HAP-1 (cell line): ENCODE data around the gene CHCHD5.
"Not testable (repeated sequence)": the region's sequence is repeated elsewhere in the genome, so short reads cannot be mapped to it uniquely, and the experiment has no call there.

ENCODE experiments used
- DNase-seq, 2 experiments: peaks; one replicate each; pipeline ENCODE4 v3.0.0-alpha.2; 2016 to 2020; ENCODE audit warnings: low spot score in 2 of 2
- H3K27me3 ChIP-seq: fragments of 250-450 bp; sonication (Bioruptor Pico); 2 replicates; pipeline ENCODE4 v1.5.1; 2020; ENCODE audit warnings: low read depth, mild to moderate bottlenecking, moderate library complexity
- H3K36me3 ChIP-seq: fragments of 250-450 bp; sonication (Bioruptor Pico); replicated peaks from 2 replicates; pipeline ENCODE4 v1.5.1; 2020; ENCODE audit warnings: mild to moderate bottlenecking
- H3K4me1 ChIP-seq: fragments of 250-450 bp; sonication (Bioruptor Pico); 2 replicates; pipeline ENCODE4 v1.5.1; 2020; ENCODE audit warnings: mild to moderate bottlenecking
- H3K4me3 ChIP-seq: fragments of 250-450 bp; sonication (Bioruptor Pico); 2 replicates; pipeline ENCODE4 v1.5.1; 2020; ENCODE audit warnings: mild to moderate bottlenecking, moderate library complexity
- H3K9me3 ChIP-seq: fragments of 250-450 bp; sonication (Bioruptor Pico); 2 replicates; pipeline ENCODE4 v1.5.1; 2020; ENCODE audit warnings: mild to moderate bottlenecking, moderate library complexity
- in situ Hi-C: fragments of 300-500 bp; cut with MboI; formaldehyde crosslinking; loops from 3 replicates; pipeline ENCODE4 v1.14.3; 2020; ENCODE audit warnings: low sequenced_read_pairs, inconsistent platforms, mixed read lengths

CHCHD5 gene, protein sequence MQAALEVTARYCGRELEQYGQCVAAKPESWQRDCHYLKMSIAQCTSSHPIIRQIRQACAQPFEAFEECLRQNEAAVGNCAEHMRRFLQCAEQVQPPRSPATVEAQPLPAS

DNA sequence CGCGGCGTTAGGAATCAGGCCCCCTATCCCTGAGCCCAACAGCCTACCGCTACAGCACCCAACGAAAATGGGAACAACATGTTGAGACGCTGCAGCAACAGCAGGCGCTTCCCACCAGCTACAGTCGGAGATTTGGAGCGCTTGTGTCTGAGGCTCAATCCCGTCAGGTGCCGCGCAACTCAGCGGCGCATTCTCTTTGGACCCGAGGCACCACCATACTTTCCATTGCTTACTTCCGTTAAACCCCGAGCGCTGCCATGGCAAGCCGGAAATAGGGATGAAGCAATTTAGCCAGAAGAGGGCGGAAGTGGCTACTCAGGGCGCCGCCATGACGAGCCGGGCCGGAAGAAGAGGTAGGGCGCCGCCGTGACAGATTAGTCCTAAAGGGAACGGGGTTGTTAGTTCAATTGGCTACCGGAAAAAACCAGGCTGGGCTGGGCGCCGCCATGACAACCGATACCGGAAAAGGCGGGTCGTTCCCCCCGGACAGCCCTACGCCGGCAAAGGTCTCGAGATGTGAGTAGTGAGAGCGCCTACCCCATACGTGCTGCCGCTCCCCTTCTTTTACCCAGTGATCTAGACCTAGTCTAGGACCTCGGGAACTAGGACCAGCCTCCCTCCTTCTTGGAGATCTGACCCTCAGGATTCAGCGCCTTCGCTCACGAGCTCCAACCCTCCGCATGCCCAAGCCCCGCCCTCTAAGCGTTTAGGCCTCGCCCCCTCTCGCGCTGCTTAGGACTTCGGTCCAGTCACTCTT is at the start of gene CHCHD5:
TSS of gene CHCHD5 (plus strand) at position 476 of the 757 bp plus-strand sequence. CDS start at position 515, 39 bp downstream.
- H3K4me1 ChIP-seq: peaks cover 3% of the 10 kb centered on the region
- H3K27me3 ChIP-seq: no peaks in the 10 kb centered on the region
- in situ Hi-C loops: no loop called here
- H3K9me3 ChIP-seq: no peaks in the 10 kb centered on the region
- peak; percentile 96 for DNase-seq
- no peaks in the 10 kb centered on the region; the same call in 1 of the 2 replicates for H3K36me3 ChIP-seq
- H3K4me3 ChIP-seq: peak within 1 kb of the TSS; percentile 65

DNA sequence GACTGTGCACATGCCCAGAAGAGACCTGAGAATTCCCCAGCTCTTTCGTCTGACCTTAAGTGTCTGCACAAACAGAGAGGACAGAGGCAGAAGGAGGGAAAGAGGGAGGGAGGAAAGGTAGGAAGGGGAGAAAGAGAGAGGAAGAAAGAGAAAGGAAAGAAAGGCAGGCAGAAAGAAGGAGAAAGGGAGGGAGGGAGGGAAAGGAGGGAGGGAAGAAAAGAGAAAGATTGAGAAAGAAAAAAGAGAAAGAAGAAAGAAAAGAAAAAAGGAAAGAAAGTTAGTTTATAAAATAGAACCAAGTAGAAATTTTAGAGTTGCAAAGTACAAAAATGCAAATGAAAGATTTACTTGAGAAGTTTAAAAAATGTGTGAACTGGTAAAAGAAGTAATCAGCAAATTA is 49.6 kb upstream of the CHCHD5 start:
- Histone ChIP-seq H3K4me1 (no peaks in the 10 kb centered on the region), H3K4me3 (no peak overlapping the region), H3K36me3 (peaks cover 16% of the 10 kb centered on the region), H3K9me3 (no peaks in the 10 kb centered on the region; the same call in 1 of the 2 replicates), H3K27me3 (no peaks in the 10 kb centered on the region)
- DNase-seq: no peak
- in situ Hi-C loops: no loop called here

- H3K4me3 ChIP-seq, H3K9me3 ChIP-seq, in situ Hi-C loops, H3K36me3 ChIP-seq, H3K4me1 ChIP-seq, DNase-seq, H3K27me3 ChIP-seq: not testable (repeated sequence)
These were observed 47.7 kb upstream of the CHCHD5 start for GRCh38 chr2:112536665-112537064.

DNA sequence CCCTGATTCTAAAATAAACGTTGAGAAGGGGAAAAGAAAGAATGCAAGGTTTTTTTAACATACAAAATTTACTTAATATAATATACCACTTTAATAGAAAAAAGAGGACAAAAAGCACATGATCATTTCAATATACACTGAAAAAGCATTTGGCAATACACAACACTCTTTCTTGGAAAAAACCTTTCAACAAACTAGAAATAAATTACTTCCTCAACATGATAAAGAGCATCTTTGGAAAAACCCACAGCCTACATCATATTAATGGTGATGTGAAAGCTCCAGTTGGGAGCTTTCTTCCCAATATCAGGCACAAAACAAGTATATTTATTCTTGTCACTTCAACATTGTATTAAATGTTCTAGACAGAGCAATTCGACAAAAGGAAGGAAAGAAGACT is 45.1 kb upstream of the CHCHD5 start:
- no peaks in the 10 kb centered on the region for H3K27me3 ChIP-seq
- in situ Hi-C loops: no loop called here
- H3K36me3 ChIP-seq: no peaks in the 10 kb centered on the region; the same call in 1 of the 2 replicates
- no peak overlapping the region for H3K4me3 ChIP-seq
- no peaks in the 10 kb centered on the region for H3K4me1 ChIP-seq
- DNase-seq: no peak
- no peaks in the 10 kb centered on the region; the same call in none of the 2 replicates for H3K9me3 ChIP-seq

DNA sequence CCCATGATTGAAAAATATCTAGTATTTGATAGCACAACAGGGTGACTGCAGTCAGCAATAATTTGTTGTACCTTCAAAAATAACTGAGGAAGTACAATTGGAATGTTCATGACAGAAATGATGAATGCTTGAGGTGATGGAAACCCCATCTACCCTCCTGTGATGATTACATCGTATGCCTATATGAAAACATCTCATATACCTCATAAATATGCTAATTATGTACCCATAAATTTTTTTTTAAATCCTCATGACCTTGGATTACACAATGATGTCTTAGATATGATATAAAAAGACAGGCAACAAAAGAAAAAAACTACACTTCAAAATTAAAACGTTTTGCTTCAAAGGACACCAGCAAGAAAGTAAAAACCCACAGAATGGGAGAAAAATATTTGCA is 43.5 kb upstream of the CHCHD5 start:
- no peak for DNase-seq
- Histone ChIP-seq H3K27me3 (no peaks in the 10 kb centered on the region), H3K36me3 (peaks cover 8% of the 10 kb centered on the region), H3K4me1 (peaks cover 10% of the 10 kb centered on the region), H3K9me3 (no peaks in the 10 kb centered on the region; the same call in 1 of the 2 replicates), H3K4me3 (no peak overlapping the region)
- in situ Hi-C loops: no loop called here

DNA sequence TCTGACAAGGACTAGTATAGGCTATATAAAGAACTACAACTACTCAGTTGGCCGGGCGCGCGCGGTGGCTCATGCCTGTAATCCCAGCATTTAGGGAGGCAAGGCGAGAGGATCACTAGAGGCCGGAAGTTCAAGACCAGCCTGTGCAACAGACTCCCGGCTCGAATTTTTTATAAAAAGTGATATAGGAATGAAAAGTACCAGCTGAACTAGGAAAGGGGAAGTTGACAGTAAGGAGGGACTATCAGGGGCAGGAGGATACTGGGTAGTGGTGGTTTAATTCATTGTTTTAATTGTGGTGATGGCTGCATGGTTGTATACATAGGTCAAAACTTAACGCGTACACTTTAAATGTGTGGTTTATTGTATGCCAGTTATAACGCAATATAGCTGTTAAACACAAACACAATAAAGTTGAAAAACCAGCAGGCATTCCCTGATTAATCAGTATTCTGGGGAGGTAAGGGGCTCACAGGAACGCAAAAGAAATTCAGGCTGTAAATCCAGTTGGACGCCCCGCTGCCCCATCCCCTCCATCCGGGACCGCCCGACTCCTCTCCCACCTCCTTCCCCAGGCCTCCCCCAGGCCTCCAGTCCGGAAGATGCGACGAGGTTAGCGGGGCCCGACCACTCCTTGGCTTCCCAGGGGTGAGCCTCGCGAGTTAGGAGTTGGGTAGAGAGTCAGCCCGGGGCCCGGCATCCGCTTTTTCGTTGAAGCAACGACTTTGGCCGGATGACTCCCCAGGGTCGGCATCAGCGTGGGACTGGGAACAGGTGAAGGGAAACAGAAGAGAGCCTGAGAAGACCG is 42.9 kb upstream of the CHCHD5 start:
- Histone ChIP-seq H3K27me3 (no peaks in the 10 kb centered on the region), H3K36me3 (peaks cover 12% of the 10 kb centered on the region), H3K4me1 (peaks cover 10% of the 10 kb centered on the region), H3K9me3 (no peaks in the 10 kb centered on the region; the same call in 1 of the 2 replicates), H3K4me3 (peak overlapping the region; percentile 88)
- peak; percentile 53 to 81 for DNase-seq
- in situ Hi-C loops: no loop called here

GRCh38 chr2:112542123-112542983 is 42.1 kb upstream of the CHCHD5 start, which contains the start of gene POLR1B:
TSS of gene POLR1B (plus strand) at chr2:112542465. CDS start at chr2:112542495, 30 bp downstream.
- no peaks in the 10 kb centered on the region for H3K27me3 ChIP-seq
- H3K36me3 ChIP-seq: peaks cover 19% of the 10 kb centered on the region
- no peaks in the 10 kb centered on the region; the same call in 1 of the 2 replicates for H3K9me3 ChIP-seq
- H3K4me3 ChIP-seq: peak within 1 kb of the TSS; percentile 88
- in situ Hi-C loops: no loop called here
- H3K4me1 ChIP-seq: peaks cover 10% of the 10 kb centered on the region
- peak; percentile 78 to 90 for DNase-seq

DNA sequence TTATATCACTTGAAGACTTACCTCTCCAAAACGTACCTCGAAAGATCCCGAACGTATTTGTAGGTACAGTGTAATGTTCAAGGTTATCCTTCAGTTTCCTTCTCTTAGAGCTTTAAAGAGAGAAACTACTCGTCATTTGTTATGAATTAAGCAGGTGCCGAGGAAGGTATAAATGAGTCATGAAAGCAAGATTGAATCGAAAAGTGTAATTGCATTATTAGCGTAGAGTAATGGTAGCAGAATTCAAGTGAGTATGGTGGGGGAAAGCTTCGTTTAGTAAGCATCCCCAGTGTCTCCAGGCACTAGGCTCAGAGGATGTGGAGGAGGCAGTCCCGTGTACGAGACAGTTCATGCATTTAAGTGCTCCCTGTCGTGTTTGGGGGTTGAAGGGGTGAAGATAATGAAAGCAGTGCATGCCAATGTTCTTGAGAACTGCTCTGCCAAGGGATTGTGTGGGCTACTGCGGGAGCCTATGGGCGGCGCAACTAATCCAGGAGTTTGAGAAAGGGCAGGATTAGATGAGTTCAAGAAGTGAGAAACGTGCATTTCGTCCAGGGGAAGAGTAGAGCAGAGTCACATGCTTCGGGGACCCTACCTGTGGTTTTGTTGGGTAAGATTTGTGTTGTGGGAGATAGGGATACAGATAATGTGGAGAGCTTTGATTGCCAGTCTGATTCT is 41.3 kb upstream of the CHCHD5 start:
- in situ Hi-C loops: no loop called here
- DNase-seq: peak; percentile 36 to 54
- no peaks in the 10 kb centered on the region; the same call in 1 of the 2 replicates for H3K9me3 ChIP-seq
- H3K27me3 ChIP-seq: no peaks in the 10 kb centered on the region
- peak overlapping the region; percentile 88 for H3K4me3 ChIP-seq
- peaks cover 27% of the 10 kb centered on the region for H3K36me3 ChIP-seq
- H3K4me1 ChIP-seq: peaks cover 10% of the 10 kb centered on the region

GRCh38 chr2:112547333-112547732 is 37.1 kb upstream of the CHCHD5 start:
- in situ Hi-C loops: no loop called here
- DNase-seq: no peak
- Histone ChIP-seq H3K9me3 (no peaks in the 10 kb centered on the region), H3K27me3 (no peaks in the 10 kb centered on the region), H3K36me3 (peaks cover 63% of the 10 kb centered on the region), H3K4me3 (no peak overlapping the region), H3K4me1 (peaks cover 10% of the 10 kb centered on the region)

GRCh38 chr2:112548980-112549379 is 35.4 kb upstream of the CHCHD5 start:
- Histone ChIP-seq H3K36me3 (peaks cover 79% of the 10 kb centered on the region), H3K27me3 (no peaks in the 10 kb centered on the region), H3K4me3 (no peak overlapping the region), H3K9me3 (no peaks in the 10 kb centered on the region), H3K4me1 (peaks cover 10% of the 10 kb centered on the region)
- no peak for DNase-seq
- in situ Hi-C loops: no loop called here

- no peak for DNase-seq
- Histone ChIP-seq H3K4me1 (no peaks in the 10 kb centered on the region; the same call in 1 of the 2 replicates), H3K4me3 (no peak overlapping the region), H3K27me3 (no peaks in the 10 kb centered on the region), H3K9me3 (no peaks in the 10 kb centered on the region), H3K36me3 (peaks cover 85% of the 10 kb centered on the region)
- in situ Hi-C loops: loop anchor here (25.0 kb wide), 1 partner anchor 704 kb away; no protein-coding TSS in a partner anchor
These were observed 18.3 kb upstream of the CHCHD5 start for GRCh38 chr2:112566104-112566503.

- H3K4me1 ChIP-seq, H3K9me3 ChIP-seq, H3K27me3 ChIP-seq, H3K4me3 ChIP-seq, DNase-seq: not testable (repeated sequence)
- peaks cover 85% of the 10 kb centered on the region for H3K36me3 ChIP-seq
- in situ Hi-C loops: loop anchor here (25.0 kb wide), 1 partner anchor 704 kb away; no protein-coding TSS in a partner anchor
These were observed 17.9 kb upstream of the CHCHD5 start for GRCh38 chr2:112566508-112566907.
